Parathyroid adenoma (tissue), 2 donors: Measurements from ENCODE around the gene MXRA8.

Experiments
- H2AFZ ChIP-seq: fragments of 300-600 bp; sonication (generic); one replicate; pipeline ENCODE4 v1.7.0; 2017; ENCODE audit warnings: antibody characterized with exemption, mild to moderate bottlenecking
- H3K27ac ChIP-seq: fragments of 300-600 bp; sonication (generic); one replicate; pipeline ENCODE4 v1.7.0; 2017
- H3K27me3 ChIP-seq: fragments of 300-600 bp; sonication (generic); one replicate; pipeline ENCODE4 v1.7.0; 2017; ENCODE audit warnings: low read length; ENCODE audit not compliant: control insufficient read depth, insufficient read depth
- H3K36me3 ChIP-seq: fragments of 300-600 bp; sonication (generic); one replicate; pipeline ENCODE4 v1.7.0; 2017; ENCODE audit warnings: low read length; ENCODE audit not compliant: control insufficient read depth, insufficient read depth
- H3K4me1 ChIP-seq: fragments of 300-600 bp; sonication (generic); one replicate; pipeline ENCODE4 v1.7.0; 2017; ENCODE audit warnings: control low read depth
- H3K4me2 ChIP-seq: fragments of 300-600 bp; sonication (generic); one replicate; pipeline ENCODE4 v1.7.0; 2017; ENCODE audit warnings: low read length
- H3K4me3 ChIP-seq: fragments of 300-600 bp; sonication (generic); one replicate; pipeline ENCODE4 v1.7.0; 2017; ENCODE audit warnings: low read depth, low read length
- H3K79me2 ChIP-seq: fragments of 300-600 bp; sonication (generic); one replicate; pipeline ENCODE4 v1.7.0; 2017; ENCODE audit warnings: control low read depth
- H3K9ac ChIP-seq: fragments of 300-600 bp; sonication (generic); one replicate; pipeline ENCODE4 v1.7.0; 2017; ENCODE audit warnings: mild to moderate bottlenecking
- H3K9me3 ChIP-seq: fragments of 300-600 bp; sonication (generic); one replicate; pipeline ENCODE4 v1.7.0; 2017; ENCODE audit warnings: low read length; ENCODE audit not compliant: control insufficient read depth
- TF ChIP-seq, protein P1 (sequence below): fragments of 300-600 bp; sonication (generic); IDR thresholded peaks from one replicate; pipeline ENCODE4 v1.7.0; 2017; ENCODE audit warnings: antibody characterized with exemption, mild to moderate bottlenecking
- donor health status: primary hyperparathyroidism.

MXRA8 gene

DNA sequence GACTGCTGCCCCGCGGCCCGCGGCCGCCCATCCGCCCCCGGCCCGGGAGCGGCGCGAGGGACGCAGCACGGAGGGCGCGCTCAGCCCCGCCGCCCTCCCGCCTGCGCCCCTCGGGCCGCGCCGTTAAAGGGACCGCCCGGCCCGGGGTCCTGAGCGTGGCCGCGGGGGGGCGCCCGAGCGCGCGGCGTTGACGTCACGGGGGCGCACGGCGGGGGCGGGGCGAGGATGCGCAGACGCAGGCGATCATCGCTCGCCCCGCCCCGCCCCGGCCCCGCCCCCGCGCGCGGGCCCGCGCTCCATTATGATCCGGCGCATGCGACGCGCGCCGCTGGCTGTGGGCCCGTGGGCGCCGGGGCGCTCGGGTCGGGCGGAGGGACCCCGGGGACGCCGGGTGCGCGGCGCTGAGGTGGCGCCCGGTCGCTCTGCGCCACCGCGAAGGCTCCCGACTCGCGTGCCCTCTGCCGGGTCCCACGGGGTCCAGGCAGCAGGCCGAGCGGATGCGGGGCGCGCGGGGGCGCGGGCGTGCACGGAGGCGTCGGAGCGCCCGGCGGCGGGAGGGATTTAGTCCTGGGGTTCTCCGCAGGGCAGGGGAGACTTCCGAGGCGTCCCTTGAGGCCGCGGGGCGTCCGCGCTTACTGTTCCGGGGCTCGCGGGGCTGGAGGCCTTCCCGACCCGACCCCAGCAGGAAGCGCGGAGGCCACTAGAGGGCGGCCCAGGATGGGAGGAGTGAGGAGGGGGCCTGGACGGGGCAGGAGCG, 8.9 kb downstream of the MXRA8 start, which contains the start of gene DVL1:
DVL1 (minus strand) TSS at position 163 of the 757 bp plus-strand sequence. CDS start 353 bp downstream, outside the sequence.
- TF ChIP-seq, protein P1, sequence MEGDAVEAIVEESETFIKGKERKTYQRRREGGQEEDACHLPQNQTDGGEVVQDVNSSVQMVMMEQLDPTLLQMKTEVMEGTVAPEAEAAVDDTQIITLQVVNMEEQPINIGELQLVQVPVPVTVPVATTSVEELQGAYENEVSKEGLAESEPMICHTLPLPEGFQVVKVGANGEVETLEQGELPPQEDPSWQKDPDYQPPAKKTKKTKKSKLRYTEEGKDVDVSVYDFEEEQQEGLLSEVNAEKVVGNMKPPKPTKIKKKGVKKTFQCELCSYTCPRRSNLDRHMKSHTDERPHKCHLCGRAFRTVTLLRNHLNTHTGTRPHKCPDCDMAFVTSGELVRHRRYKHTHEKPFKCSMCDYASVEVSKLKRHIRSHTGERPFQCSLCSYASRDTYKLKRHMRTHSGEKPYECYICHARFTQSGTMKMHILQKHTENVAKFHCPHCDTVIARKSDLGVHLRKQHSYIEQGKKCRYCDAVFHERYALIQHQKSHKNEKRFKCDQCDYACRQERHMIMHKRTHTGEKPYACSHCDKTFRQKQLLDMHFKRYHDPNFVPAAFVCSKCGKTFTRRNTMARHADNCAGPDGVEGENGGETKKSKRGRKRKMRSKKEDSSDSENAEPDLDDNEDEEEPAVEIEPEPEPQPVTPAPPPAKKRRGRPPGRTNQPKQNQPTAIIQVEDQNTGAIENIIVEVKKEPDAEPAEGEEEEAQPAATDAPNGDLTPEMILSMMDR = peak; percentile 27
- H3K27ac ChIP-seq = peak within 1 kb of the TSS; percentile 66
- H2AFZ ChIP-seq = peak within 1 kb of the TSS; percentile 74
- peak within 1 kb of the TSS; percentile 89 for H3K4me2 ChIP-seq
- no peak within 1 kb of the TSS for H3K9ac ChIP-seq
- peak within 1 kb of the TSS; percentile 62 for H3K4me3 ChIP-seq
- peaks cover 18% of the 10 kb centered on the region for H3K79me2 ChIP-seq
- H3K27me3 ChIP-seq = no peaks in the 10 kb centered on the region
- no peaks in the 10 kb centered on the region for H3K4me1 ChIP-seq
- no peaks in the 10 kb centered on the region for H3K9me3 ChIP-seq
- H3K36me3 ChIP-seq = no peaks in the 10 kb centered on the region

- H3K79me2 ChIP-seq = peaks cover 19% of the 10 kb centered on the region
- H2AFZ ChIP-seq = no peak overlapping the region
- no peaks in the 10 kb centered on the region for H3K4me1 ChIP-seq
- H3K27me3 ChIP-seq = no peaks in the 10 kb centered on the region
- H3K9me3 ChIP-seq = no peaks in the 10 kb centered on the region
- peak overlapping the region; percentile 66 for H3K27ac ChIP-seq
- TF ChIP-seq, protein P1 = no peak
- H3K9ac ChIP-seq = no peak overlapping the region
- H3K4me2 ChIP-seq = peak overlapping the region; percentile 89
- H3K4me3 ChIP-seq = peak overlapping the region; percentile 60
- no peaks in the 10 kb centered on the region for H3K36me3 ChIP-seq
Observed at GRCh38 chr1:1348420-1349255, 9.7 kb downstream of the MXRA8 start.

DNA sequence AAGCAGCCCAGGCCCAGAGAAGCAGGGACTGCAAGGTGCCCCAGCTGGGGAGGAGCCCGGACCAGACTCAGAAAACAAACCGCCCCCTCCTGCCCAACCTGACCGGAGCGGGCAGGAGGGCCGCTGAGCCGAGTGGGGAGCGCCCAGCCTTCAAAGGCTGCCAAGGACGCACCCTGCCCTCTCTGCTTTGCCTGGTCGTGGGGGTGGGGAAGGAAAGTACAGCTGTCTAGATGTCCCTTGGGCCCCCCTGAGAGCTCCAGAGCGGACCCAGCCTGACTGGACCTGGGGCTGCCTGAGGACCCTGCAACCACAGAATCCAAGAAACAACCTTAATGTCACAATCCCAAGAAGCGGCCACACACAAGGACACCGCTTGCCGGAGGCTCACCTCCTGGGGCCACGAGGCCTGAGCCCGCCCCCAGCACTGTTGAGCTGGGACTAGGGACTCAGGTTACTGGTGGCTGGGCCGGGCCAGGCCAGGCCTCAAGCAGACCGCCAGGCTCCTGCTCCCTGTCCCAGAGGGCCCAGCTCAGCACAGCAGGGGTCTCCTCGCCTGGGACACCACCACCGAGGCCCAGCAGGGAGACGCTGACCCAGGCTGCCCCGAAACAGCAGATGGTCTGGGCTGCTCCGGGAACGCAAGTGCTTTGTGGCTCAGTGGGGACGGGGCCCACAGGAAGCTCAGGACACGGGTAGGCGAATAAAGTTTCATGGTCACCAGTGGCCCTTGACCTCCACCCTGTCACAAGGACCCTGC, 10.5 kb downstream of the MXRA8 start:
- Histone ChIP-seq H3K9me3 (no peaks in the 10 kb centered on the region), H3K4me2 (peak overlapping the region; percentile 89), H3K4me3 (peak overlapping the region; percentile 60), H3K79me2 (peaks cover 22% of the 10 kb centered on the region), H2AFZ (peak overlapping the region; percentile 29), H3K27ac (peak overlapping the region; percentile 66), H3K4me1 (no peaks in the 10 kb centered on the region), H3K27me3 (no peaks in the 10 kb centered on the region), H3K9ac (no peak overlapping the region), H3K36me3 (no peaks in the 10 kb centered on the region)
- TF ChIP-seq, protein P1 = no peak

GRCh38 chr1:1347026-1347595, 11.2 kb downstream of the MXRA8 start:
- TF ChIP-seq, protein P1 = no peak
- Histone ChIP-seq H3K4me2 (peak overlapping the region; percentile 89), H3K79me2 (peaks cover 22% of the 10 kb centered on the region), H3K36me3 (no peaks in the 10 kb centered on the region), H3K4me1 (no peaks in the 10 kb centered on the region), H2AFZ (no peak overlapping the region), H3K27me3 (no peaks in the 10 kb centered on the region), H3K27ac (peak overlapping the region; percentile 66), H3K9me3 (no peaks in the 10 kb centered on the region), H3K9ac (no peak overlapping the region), H3K4me3 (peak overlapping the region; percentile 60)
